HuH-7 (cell line): ENCODE measurements around the gene SIGLEC14.
"Not testable (repeated sequence)": the region's sequence is repeated elsewhere in the genome, so short reads cannot be mapped to it uniquely, and the experiment has no call there.

Experiments used
- DNase-seq: peaks from one replicate; pipeline ENCODE4 v3.0.0; 2011; ENCODE audit warnings: low spot score

The SIGLEC14 gene

GRCh38 chr19:51675911-51676565 lies 29.4 kb upstream of the SIGLEC14 start:
- DNase-seq, result not testable (repeated sequence)

- no peak for DNase-seq
Observed at GRCh38 chr19:51668216-51668615, 21.6 kb upstream of the SIGLEC14 start.

GRCh38 chr19:51664997-51665396 lies 18.4 kb upstream of the SIGLEC14 start:
- DNase-seq, result no peak

- no peak for DNase-seq
Observed at GRCh38 chr19:51664131-51664530, 17.5 kb upstream of the SIGLEC14 start.

GRCh38 chr19:51663650-51664049 lies 17.0 kb upstream of the SIGLEC14 start:
- no peak for DNase-seq

GRCh38 chr19:51660975-51661600 lies 14.5 kb upstream of the SIGLEC14 start:
- peak; percentile 64 for DNase-seq

GRCh38 chr19:51654783-51655182 lies 8.2 kb upstream of the SIGLEC14 start:
- DNase-seq, result peak; percentile 7

- DNase-seq, result no peak
Observed at GRCh38 chr19:51653162-51653561, 6.5 kb upstream of the SIGLEC14 start.

- DNase-seq, result no peak
Observed at GRCh38 chr19:51652266-51652665, 5.6 kb upstream of the SIGLEC14 start.

- DNase-seq, result no peak
Observed at GRCh38 chr19:51651216-51651846, 4.7 kb upstream of the SIGLEC14 start.

GRCh38 chr19:51647318-51647717 lies 693 bp upstream of the SIGLEC14 start:
- DNase-seq, result no peak

- DNase-seq, result no peak
Observed at GRCh38 chr19:51644636-51645271, 1.9 kb downstream of the SIGLEC14 start.

- no peak for DNase-seq
Observed at GRCh38 chr19:51641648-51642047, 5.0 kb downstream of the SIGLEC14 start.

- DNase-seq, result no peak
Observed at GRCh38 chr19:51640386-51640785, 6.2 kb downstream of the SIGLEC14 start.

- DNase-seq, result no peak
Observed at GRCh38 chr19:51639916-51640315, 6.7 kb downstream of the SIGLEC14 start.

- DNase-seq, result no peak
Observed at GRCh38 chr19:51637362-51637978, 9.2 kb downstream of the SIGLEC14 start.

- DNase-seq, result no peak
Observed at GRCh38 chr19:51632126-51632525, 14.5 kb downstream of the SIGLEC14 start.

GRCh38 chr19:51630315-51630714 lies 16.3 kb downstream of the SIGLEC14 start, which contains the start of gene SIGLEC5:
Gene SIGLEC5 (minus strand): TSS chr19:51630401. CDS start chr19:51630335, 66 bp downstream.
- not testable (repeated sequence) for DNase-seq

- no peak for DNase-seq
Observed at GRCh38 chr19:51628153-51628939, 18.3 kb downstream of the SIGLEC14 start.

- no peak for DNase-seq
Observed at GRCh38 chr19:51627491-51628138, 19.0 kb downstream of the SIGLEC14 start.

GRCh38 chr19:51626675-51627074 lies 19.9 kb downstream of the SIGLEC14 start:
- DNase-seq, result no peak
